GM19397 (cell line): ENCODE results near the gene RNF126.
"Not testable (repeated sequence)": the region's sequence is repeated elsewhere in the genome, so short reads cannot be mapped to it uniquely, and the experiment has no call there.

Experiments used
- ATAC-seq: cut with Tn5 transposase; IDR thresholded peaks from one replicate; pipeline ENCODE4 v1.9.1; 2021; ENCODE audit warnings: mild to moderate bottlenecking, moderate library complexity; ENCODE audit not compliant: unreplicated experiment

The RNF126 gene

GRCh38 chr19:662962-663681 lies at the start of gene RNF126:
RNF126 (minus strand) TSS chr19:663214; CDS start chr19:663121, 93 bp downstream.
- peak; percentile 65 for ATAC-seq

GRCh38 chr19:711254-711653 lies 48.2 kb upstream of the RNF126 start:
- ATAC-seq: no peak

GRCh38 chr19:710767-711166 lies 47.8 kb upstream of the RNF126 start:
- ATAC-seq: no peak

- no peak for ATAC-seq
These were observed 47.1 kb upstream of the RNF126 start for GRCh38 chr19:709965-710571.

- no peak for ATAC-seq
These were observed 46.4 kb upstream of the RNF126 start for GRCh38 chr19:709196-709964.

- no peak for ATAC-seq
These were observed 45.4 kb upstream of the RNF126 start, which contains the start of gene PALM for GRCh38 chr19:708154-709143. PALM (plus strand) TSS chr19:708935; CDS start chr19:709147, 212 bp downstream.

- no peak for ATAC-seq
These were observed 41.4 kb upstream of the RNF126 start for GRCh38 chr19:704447-704741.

GRCh38 chr19:703651-704446 lies 40.8 kb upstream of the RNF126 start:
- no peak for ATAC-seq

- no peak for ATAC-seq
These were observed 40.3 kb upstream of the RNF126 start for GRCh38 chr19:703329-703650.

- not testable (repeated sequence) for ATAC-seq
These were observed 39.8 kb upstream of the RNF126 start for GRCh38 chr19:702847-703246.

- not testable (repeated sequence) for ATAC-seq
These were observed 36.9 kb upstream of the RNF126 start for GRCh38 chr19:699885-700284.

- not testable (repeated sequence) for ATAC-seq
These were observed 35.5 kb upstream of the RNF126 start for GRCh38 chr19:698529-698928.

GRCh38 chr19:695352-695949 lies 32.4 kb upstream of the RNF126 start, which contains the start of gene PRSS57:
PRSS57 (minus strand) TSS chr19:695452; CDS start chr19:695430, 22 bp downstream.
- ATAC-seq: no peak

GRCh38 chr19:694481-695351 lies 31.7 kb upstream of the RNF126 start:
- no peak for ATAC-seq

- no peak for ATAC-seq
These were observed 27.2 kb upstream of the RNF126 start for GRCh38 chr19:690203-690602.

GRCh38 chr19:688992-689391 lies 26.0 kb upstream of the RNF126 start:
- ATAC-seq: no peak

- no peak for ATAC-seq
These were observed 25.2 kb upstream of the RNF126 start for GRCh38 chr19:688214-688613.

GRCh38 chr19:687569-688166 lies 24.7 kb upstream of the RNF126 start:
- no peak for ATAC-seq
